ACC112 (cell line): ENCODE measurements around the gene UCK2.
"Not testable (repeated sequence)": the region's sequence is repeated elsewhere in the genome, so short reads cannot be mapped to it uniquely, and the experiment has no call there.

ENCODE experiments used
- H2AFZ ChIP-seq: fragments of 200-600 bp; sonication (generic); one replicate; pipeline ENCODE4 v1.6.0; 2017; ENCODE audit warnings: antibody characterized with exemption, low read length; ENCODE audit not compliant: unreplicated experiment
- H3K27ac ChIP-seq: fragments of 200-600 bp; sonication (generic); 2 replicates; pipeline ENCODE4 v1.5.1; 2014; ENCODE audit warnings: low read depth, mild to moderate bottlenecking, antibody characterized with exemption, low read length, moderate library complexity
- H3K27me3 ChIP-seq: fragments of 200-600 bp; sonication (generic); 2 replicates; pipeline ENCODE4 v1.6.1; 2014; ENCODE audit warnings: mild to moderate bottlenecking, antibody characterized with exemption, low read length, moderate library complexity, mixed read lengths; ENCODE audit not compliant: insufficient read depth
- H3K36me3 ChIP-seq: fragments of 200-600 bp; sonication (generic); 2 replicates; pipeline ENCODE4 v1.6.1; 2016; ENCODE audit warnings: mild to moderate bottlenecking, antibody characterized with exemption, low read length, moderate library complexity, mixed read lengths; ENCODE audit not compliant: insufficient read depth
- H3K4me1 ChIP-seq: fragments of 200-600 bp; sonication (generic); one replicate; pipeline ENCODE4 v1.6.1; 2016; ENCODE audit warnings: low read length, mixed read lengths; ENCODE audit not compliant: insufficient read depth, unreplicated experiment, control insufficient read depth
- H3K4me3 ChIP-seq: fragments of 200-600 bp; sonication (generic); 2 replicates; pipeline ENCODE4 v1.5.1; 2014; ENCODE audit warnings: mild to moderate bottlenecking, low read depth, low read length
- H3K79me2 ChIP-seq: fragments of 200-600 bp; sonication (generic); one replicate; pipeline ENCODE4 v1.6.0; 2016; ENCODE audit warnings: low read length; ENCODE audit not compliant: control insufficient read depth, unreplicated experiment, insufficient read depth

Gene UCK2

DNA sequence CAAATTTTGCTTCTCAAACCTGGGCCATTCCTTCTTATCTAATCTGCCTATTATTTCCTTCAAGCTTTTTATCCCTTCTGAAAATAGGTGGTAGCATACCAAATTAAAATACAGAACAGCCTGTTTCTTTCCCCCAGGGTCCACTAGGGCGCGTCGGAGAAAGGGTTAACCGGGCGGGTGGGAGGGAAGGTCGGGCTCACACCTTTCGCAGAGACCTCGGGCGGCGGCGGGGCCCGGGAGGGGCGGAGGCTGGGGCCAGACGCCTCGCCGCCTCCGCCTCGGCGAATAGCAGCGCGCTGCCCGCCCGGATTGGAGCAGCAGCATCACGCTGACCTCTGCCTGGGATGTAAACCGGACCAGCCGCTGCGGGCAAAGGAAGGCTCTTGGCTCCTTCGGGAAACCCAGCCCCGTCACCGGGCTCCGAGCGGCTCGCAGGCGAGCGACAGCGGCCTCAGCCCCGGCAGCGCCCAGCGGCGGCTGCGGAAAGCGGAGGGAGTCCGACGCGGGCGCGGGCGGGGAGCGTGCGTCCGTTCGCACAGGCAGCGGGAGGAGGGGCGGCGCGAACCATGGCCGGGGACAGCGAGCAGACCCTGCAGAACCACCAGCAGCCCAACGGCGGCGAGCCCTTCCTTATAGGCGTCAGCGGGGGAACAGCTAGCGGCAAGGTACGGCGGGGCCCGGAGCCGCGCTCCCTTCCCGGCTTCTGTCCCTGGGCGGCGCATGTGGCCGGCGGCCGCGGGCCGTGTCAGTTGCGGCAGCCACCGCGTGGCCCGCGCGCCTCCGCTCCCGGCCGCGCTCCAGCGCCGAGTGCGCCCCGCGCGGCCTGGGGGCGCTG is at the start of gene UCK2:
Gene UCK2 (plus strand): TSS at position 347 of the 835 bp plus-strand sequence. CDS start 220 bp downstream, at position 567.
- Histone ChIP-seq H3K27me3 (no peaks in the 10 kb centered on the region), H3K36me3 (no peaks in the 10 kb centered on the region), H3K4me1 (peaks cover 24% of the 10 kb centered on the region), H3K4me3 (peak within 1 kb of the TSS; percentile 80), H3K79me2 (peaks cover 44% of the 10 kb centered on the region), H2AFZ (peak within 1 kb of the TSS; percentile 88), H3K27ac (peak within 1 kb of the TSS; percentile 65)

DNA sequence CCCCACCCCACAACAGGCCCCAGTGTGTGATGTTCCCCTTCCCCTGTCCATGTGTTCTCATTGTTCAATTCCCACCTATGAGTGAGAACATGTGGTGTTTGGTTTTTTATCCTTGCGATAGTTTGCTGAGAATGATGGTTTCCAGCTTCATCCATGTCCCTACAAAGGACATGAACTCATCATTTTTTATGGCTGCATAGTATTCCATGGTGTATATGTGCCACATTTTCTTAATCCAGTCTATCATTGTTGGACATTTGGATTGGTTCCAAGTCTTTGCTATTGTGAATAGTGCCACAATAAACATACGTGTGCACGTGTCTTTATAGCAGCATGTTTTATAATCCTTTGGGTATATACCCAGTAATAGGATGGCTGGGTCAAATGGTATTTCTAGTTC is 49.2 kb upstream of the UCK2 start:
- H3K4me1 ChIP-seq, H3K79me2 ChIP-seq, H3K4me3 ChIP-seq, H3K27ac ChIP-seq, H3K27me3 ChIP-seq, H3K36me3 ChIP-seq, H2AFZ ChIP-seq: not testable (repeated sequence)

- H3K79me2 ChIP-seq, H3K36me3 ChIP-seq, H3K4me3 ChIP-seq, H3K4me1 ChIP-seq, H3K27ac ChIP-seq, H2AFZ ChIP-seq, H3K27me3 ChIP-seq: not testable (repeated sequence)
These were observed 43.9 kb upstream of the UCK2 start for GRCh38 chr1:165783519-165783918.

- Histone ChIP-seq H2AFZ (no peak overlapping the region), H3K4me3 (no peak overlapping the region), H3K27ac (no peak overlapping the region), H3K36me3 (no peaks in the 10 kb centered on the region), H3K79me2 (no peaks in the 10 kb centered on the region), H3K27me3 (no peaks in the 10 kb centered on the region), H3K4me1 (no peaks in the 10 kb centered on the region)
These were observed 39.7 kb upstream of the UCK2 start for GRCh38 chr1:165787741-165788140.

DNA sequence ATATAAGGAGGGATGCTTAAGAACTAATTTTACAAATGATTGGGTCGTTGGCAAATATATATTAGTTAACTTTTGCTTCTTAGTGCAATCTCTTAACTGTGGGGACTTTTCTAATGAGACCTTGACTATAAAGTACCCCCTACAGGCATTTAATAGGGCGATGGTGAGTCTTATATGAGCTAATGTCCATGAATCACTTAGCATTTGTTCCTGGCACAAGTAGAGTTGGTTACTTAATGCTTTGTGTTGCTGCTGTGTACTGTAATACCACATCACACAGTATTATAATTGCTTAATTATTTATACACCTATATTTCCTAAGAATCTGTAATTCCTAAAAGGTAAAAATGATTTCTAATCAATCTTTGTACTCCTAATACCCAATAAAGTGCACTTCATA is 33.5 kb upstream of the UCK2 start:
- no peaks in the 10 kb centered on the region for H3K4me1 ChIP-seq
- no peaks in the 10 kb centered on the region for H3K27me3 ChIP-seq
- no peak overlapping the region for H3K27ac ChIP-seq
- H3K79me2 ChIP-seq, result no peaks in the 10 kb centered on the region
- no peak overlapping the region for H3K4me3 ChIP-seq
- H3K36me3 ChIP-seq, result no peaks in the 10 kb centered on the region
- no peak overlapping the region for H2AFZ ChIP-seq

- Histone ChIP-seq H3K4me3 (no peak overlapping the region), H3K27me3 (no peaks in the 10 kb centered on the region), H3K36me3 (no peaks in the 10 kb centered on the region), H3K27ac (no peak overlapping the region), H2AFZ (no peak overlapping the region), H3K79me2 (no peaks in the 10 kb centered on the region), H3K4me1 (no peaks in the 10 kb centered on the region)
These were observed 31.5 kb upstream of the UCK2 start for GRCh38 chr1:165795894-165796293.

GRCh38 chr1:165799387-165799786 is 28.0 kb upstream of the UCK2 start:
- no peak overlapping the region for H2AFZ ChIP-seq
- no peaks in the 10 kb centered on the region for H3K79me2 ChIP-seq
- no peaks in the 10 kb centered on the region for H3K4me1 ChIP-seq
- H3K27me3 ChIP-seq, result no peaks in the 10 kb centered on the region
- no peaks in the 10 kb centered on the region for H3K36me3 ChIP-seq
- no peak overlapping the region for H3K4me3 ChIP-seq
- H3K27ac ChIP-seq, result no peak overlapping the region

- H3K36me3 ChIP-seq, H2AFZ ChIP-seq, H3K27ac ChIP-seq, H3K27me3 ChIP-seq, H3K79me2 ChIP-seq, H3K4me1 ChIP-seq, H3K4me3 ChIP-seq: not testable (repeated sequence)
These were observed 22.9 kb upstream of the UCK2 start for GRCh38 chr1:165804513-165804912.

GRCh38 chr1:165807613-165808012 is 19.8 kb upstream of the UCK2 start:
- no peaks in the 10 kb centered on the region for H3K4me1 ChIP-seq
- H3K79me2 ChIP-seq, result no peaks in the 10 kb centered on the region
- H3K4me3 ChIP-seq, result no peak overlapping the region
- H3K27ac ChIP-seq, result no peak overlapping the region
- no peaks in the 10 kb centered on the region for H3K36me3 ChIP-seq
- no peak overlapping the region for H2AFZ ChIP-seq
- no peaks in the 10 kb centered on the region for H3K27me3 ChIP-seq

DNA sequence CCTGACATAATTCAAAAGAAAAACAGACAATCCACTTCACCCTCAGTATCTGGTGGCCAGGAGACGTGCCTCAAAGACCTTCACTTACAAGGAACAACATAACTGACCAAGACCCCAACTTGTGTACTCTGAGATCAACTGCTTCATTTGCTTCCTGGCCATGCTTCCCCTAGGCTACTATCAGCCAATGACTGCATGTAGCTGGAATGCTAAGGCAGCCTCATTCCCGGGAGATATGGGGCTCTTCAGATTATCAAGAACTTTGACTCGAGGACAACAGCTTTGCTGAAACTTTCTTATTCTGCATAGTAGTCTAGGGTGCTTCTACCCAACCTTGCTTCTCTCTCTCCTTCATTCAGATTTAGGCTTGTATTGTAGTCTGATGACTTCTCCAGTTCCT is 11.7 kb upstream of the UCK2 start:
- H3K27ac ChIP-seq, result no peak overlapping the region
- H3K36me3 ChIP-seq, result no peaks in the 10 kb centered on the region
- H3K27me3 ChIP-seq, result no peaks in the 10 kb centered on the region
- H3K79me2 ChIP-seq, result no peaks in the 10 kb centered on the region
- H3K4me3 ChIP-seq, result no peak overlapping the region
- no peaks in the 10 kb centered on the region for H3K4me1 ChIP-seq
- H2AFZ ChIP-seq, result no peak overlapping the region

DNA sequence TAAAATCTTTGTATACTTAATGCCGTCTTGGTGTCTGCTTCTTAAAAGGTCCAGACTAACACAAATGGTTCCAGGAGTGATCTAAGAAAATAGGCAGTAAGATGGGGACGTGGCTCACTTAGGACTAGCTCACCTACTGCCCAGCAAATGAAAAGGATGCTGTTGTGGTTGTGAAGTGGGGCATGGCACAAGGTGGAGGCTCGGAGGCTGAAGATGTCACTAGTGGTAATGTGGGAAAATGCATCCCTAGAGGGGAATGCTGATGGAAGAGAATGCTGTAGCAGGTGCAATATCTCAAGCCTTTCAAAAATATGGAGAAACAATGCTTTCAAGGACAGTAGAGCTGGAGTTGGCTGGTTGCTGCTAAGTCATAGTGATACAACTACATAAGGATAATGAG is 11.3 kb upstream of the UCK2 start:
- H3K4me3 ChIP-seq, result no peak overlapping the region
- no peaks in the 10 kb centered on the region for H3K36me3 ChIP-seq
- no peaks in the 10 kb centered on the region for H3K79me2 ChIP-seq
- no peaks in the 10 kb centered on the region for H3K27me3 ChIP-seq
- H3K4me1 ChIP-seq, result no peaks in the 10 kb centered on the region
- no peak overlapping the region for H2AFZ ChIP-seq
- no peak overlapping the region for H3K27ac ChIP-seq
